Measurements from ENCODE around the gene TCEAL3. TPM values are rescaled to one million over a fixed set of nuclear protein-coding genes. Genes with fewer than 3 reads are reported as not detected.

The TCEAL3 gene
- total RNA-seq, 4 donors from 2014 or later: 18.4 to 21.5 (median 19.5) TPM

GRCh38 chrX:103571121-103571520 lies 36.6 kb upstream of the TCEAL3 start:
- TF ChIP-seq POLR2A (IDR thresholded peaks at IDR 0.05): no peak
- TF ChIP-seq CTCF (IDR thresholded peaks at IDR 0.05): no peak
- WGBS, 2 donors: 76 to 94% methylated on average over 6 of the region's 6 CpGs
- DNase-seq (ENCODE audit: low spot score in 2 of 2): no peak
- intact Hi-C loops (cut with DNase I; ENCODE audit: low total_unique reads): no loop called here
- no peak overlapping the region for H3K4me3 ChIP-seq (ENCODE audit: low read depth, poor library complexity, severe bottlenecking)

- intact Hi-C loops (cut with DNase I; ENCODE audit: low total_unique reads): no loop called here
- TF ChIP-seq POLR2A (IDR thresholded peaks at IDR 0.05) (no peak), CTCF (IDR thresholded peaks at IDR 0.05) (no peak)
- no peak for DNase-seq (ENCODE audit: low spot score in 2 of 2)
- H3K4me3 ChIP-seq (ENCODE audit: low read depth, poor library complexity, severe bottlenecking): no peak overlapping the region
- WGBS, 2 donors: 70 to 84% methylated on average over 4 of the region's 4 CpGs
Observed at GRCh38 chrX:103571726-103572125, 36.0 kb upstream of the TCEAL3 start.

GRCh38 chrX:103573202-103573601 lies 34.6 kb upstream of the TCEAL3 start:
- no peak overlapping the region for H3K4me3 ChIP-seq (ENCODE audit: low read depth, poor library complexity, severe bottlenecking)
- intact Hi-C loops (cut with DNase I; ENCODE audit: low total_unique reads): no loop called here
- WGBS, 2 donors: 56 to 100% methylated on average over 1 of the region's 1 CpG
- TF ChIP-seq CTCF (IDR thresholded peaks at IDR 0.05): no peak
- TF ChIP-seq POLR2A (IDR thresholded peaks at IDR 0.05): no peak
- DNase-seq (ENCODE audit: low spot score in 2 of 2): no peak

- no peak for TF ChIP-seq POLR2A (IDR thresholded peaks at IDR 0.05)
- TF ChIP-seq CTCF (IDR thresholded peaks at IDR 0.05): no peak
- WGBS, 2 donors: 75 to 83% methylated on average over 3 of the region's 3 CpGs
- no peak for DNase-seq (ENCODE audit: low spot score in 2 of 2)
- intact Hi-C loops (cut with DNase I; ENCODE audit: low total_unique reads): no loop called here
- H3K4me3 ChIP-seq (ENCODE audit: low read depth, poor library complexity, severe bottlenecking): no peak overlapping the region
Observed at GRCh38 chrX:103584596-103584995, 23.2 kb upstream of the TCEAL3 start.

GRCh38 chrX:103585411-103586313 lies 22.1 kb upstream of the TCEAL3 start, which contains the start of gene TCEAL4:
Gene TCEAL4 (plus strand): TSS chrX:103585515. CDS start chrX:103586676, 1,161 bp downstream.
- peak within 1 kb of the TSS; percentile 54 for H3K4me3 ChIP-seq (ENCODE audit: low read depth, poor library complexity, severe bottlenecking)
- intact Hi-C loops (cut with DNase I; ENCODE audit: low total_unique reads): no loop called here
- no peak for TF ChIP-seq CTCF (IDR thresholded peaks at IDR 0.05)
- no peak for TF ChIP-seq POLR2A (IDR thresholded peaks at IDR 0.05)
- 1 to 28% methylated on average over 56 of the region's 56 CpGs for WGBS, 2 donors
- DNase-seq (ENCODE audit: low spot score in 2 of 2): peak; percentile 45 to 90

Measured in lower leg skin (tissue), 4 donors.